CD8-positive, alpha-beta memory T cell (primary cell): ENCODE results near the gene TMEM181. TPM values are rescaled to one million over a fixed set of nuclear protein-coding genes. Genes with fewer than 3 reads are reported as not detected.
A peak's percentile ranks its signal among the peaks of the same experiment; 100 is the strongest.

Experiments
- CTCF ChIA-PET: fragments of 350-600 bp; sonication (Branson Sonifier 250); formaldehyde crosslinking; loops from one replicate; lab custom pipeline; 2021; ENCODE audit warnings: antibody characterized with exemption; lab: Charles Lee
- POLR2A ChIA-PET: fragments of 350-600 bp; sonication (Branson Sonifier 250); formaldehyde crosslinking; loops from one replicate; lab custom pipeline; 2021; ENCODE audit warnings: antibody characterized with exemption; lab: Charles Lee
- DNase-seq, 5 donors: peaks; one replicate each; pipeline versions ENCODE4 v3.0.0 to v3.0.0-alpha.2; 2020 to 2022; ENCODE audit warnings: mixed read lengths in 1 of 5
- H3K27ac ChIP-seq: one replicate; pipeline ENCODE4 v1.7.0; 2013; ENCODE audit warnings: low read depth, mild to moderate bottlenecking, low read length, moderate library complexity
- H3K27me3 ChIP-seq: 2 replicates; pipeline ENCODE4 v1.7.0; 2013; ENCODE audit warnings: low read length, mild to moderate bottlenecking; ENCODE audit not compliant: insufficient read depth, poor library complexity, severe bottlenecking
- H3K36me3 ChIP-seq: 2 replicates; pipeline ENCODE4 v1.7.0; 2013; ENCODE audit warnings: mild to moderate bottlenecking, low read length, moderate library complexity; ENCODE audit not compliant: insufficient read depth
- H3K4me1 ChIP-seq: 2 replicates; pipeline ENCODE4 v1.7.0; 2013; ENCODE audit warnings: mild to moderate bottlenecking, low read length, moderate library complexity; ENCODE audit not compliant: insufficient read depth
- H3K4me3 ChIP-seq: 2 replicates; pipeline ENCODE4 v1.7.0; 2013; ENCODE audit warnings: mild to moderate bottlenecking, low read length
- H3K9me3 ChIP-seq: 2 replicates; pipeline ENCODE4 v1.7.0; 2013; ENCODE audit warnings: mild to moderate bottlenecking, low read length
- H3K27ac Mint-ChIP-seq, 8 donors: one replicate each; pipeline ENCODE4 v1.8.0; 2020 to 2021; ENCODE audit warnings: mixed read lengths in 8 of 8, mild to moderate bottlenecking in 6 of 8, inconsistent platforms in 3 of 8, moderate library complexity in 3 of 8
- H3K27me3 Mint-ChIP-seq, 2 donors: one replicate each; pipeline ENCODE4 v1.8.0; 2020 to 2021; ENCODE audit warnings: mixed read lengths in 2 of 2, mild to moderate bottlenecking in 1 of 2, moderate library complexity in 1 of 2
- H3K36me3 Mint-ChIP-seq, 3 donors: one replicate each; pipeline ENCODE4 v1.8.0; 2020 to 2021; ENCODE audit warnings: mixed read lengths in 3 of 3, inconsistent platforms in 1 of 3, mild to moderate bottlenecking in 1 of 3
- H3K4me1 Mint-ChIP-seq, 3 donors: one replicate each; pipeline ENCODE4 v1.8.0; 2020 to 2021; ENCODE audit warnings: mixed read lengths in 3 of 3, inconsistent platforms in 1 of 3, mild to moderate bottlenecking in 1 of 3
- H3K4me3 Mint-ChIP-seq, 7 donors: one replicate each; pipeline ENCODE4 v1.8.0; 2020 to 2021; ENCODE audit warnings: mixed read lengths in 7 of 7, mild to moderate bottlenecking in 6 of 7, moderate library complexity in 4 of 7, inconsistent platforms in 2 of 7
- H3K9me3 Mint-ChIP-seq, 5 donors: one replicate each; pipeline ENCODE4 v1.8.0; 2020 to 2022; ENCODE audit warnings: mixed read lengths in 5 of 5, mild to moderate bottlenecking in 3 of 5, moderate library complexity in 2 of 5, inconsistent platforms in 1 of 5
- polyA plus RNA-seq: library from polyadenylated mRNA; unstranded; fragments of 300-500 nt; fragmentation: Illumina TruSeq; gene quantifications from one replicate; pipeline ENCODE4 v1.2.3, GENCODE V29; 2021
- total RNA-seq, 2 experiments: library from RNA; stranded (reverse); gene quantifications; one replicate each; pipeline ENCODE4 v1.2.3, GENCODE V29; 2021

Gene TMEM181
- total and polyA plus RNA-seq, 3 experiments from 2014 or later, result 11.2 to 16.6 (median 16.0) TPM

- Histone ChIP-seq H3K27ac (no peak overlapping the region), H3K27me3 (no peaks in the 10 kb centered on the region), H3K9me3 (no peaks in the 10 kb centered on the region), H3K36me3 (peaks cover 8% of the 10 kb centered on the region), H3K4me1 (peaks cover 44% of the 10 kb centered on the region), H3K4me3 (no peak overlapping the region)
- Mint-ChIP-seq H3K4me3 (peak overlapping the region in 2 of 7 donors; percentile 57 to 68), H3K27me3 (no peaks in the 10 kb centered on the region), H3K27ac (peak overlapping the region in 7 of 8 donors; percentile 47 to 88 (median 76)), H3K4me1 (peaks cover 61 to 87% (median 83%) of the 10 kb centered on the region in 3 donors), H3K36me3 (peaks cover 9 to 59% (median 11%) of the 10 kb centered on the region in 3 donors), H3K9me3 (no peaks in the 10 kb centered on the region)
- DNase-seq, result no peak
- ChIA-PET POLR2A (no interaction called here), CTCF (interaction anchor here (0.6 to 1.4 kb wide), 3 partner anchors 109 to 359 kb away, joined by 3 read pairs; no protein-coding TSS in a partner anchor)
Measured at GRCh38 chr6:158572653-158573541, 13.0 kb downstream of the TMEM181 start.

GRCh38 chr6:158573542-158573931 is 13.6 kb downstream of the TMEM181 start:
- ChIA-PET POLR2A (no interaction called here), CTCF (interaction anchor here (0.6 to 1.4 kb wide), 2 partner anchors 109 to 353 kb away, joined by 3 read pairs; no protein-coding TSS in a partner anchor)
- DNase-seq, result no peak
- no peaks in the 10 kb centered on the region for H3K27me3 Mint-ChIP-seq
- H3K27ac Mint-ChIP-seq, result peak overlapping the region in 6 of 8 donors; percentile 23 to 74 (median 56)
- peaks cover 59 to 85% (median 83%) of the 10 kb centered on the region in 3 donors for H3K4me1 Mint-ChIP-seq
- Histone ChIP-seq H3K36me3 (peaks cover 8% of the 10 kb centered on the region), H3K9me3 (no peaks in the 10 kb centered on the region), H3K27me3 (no peaks in the 10 kb centered on the region), H3K4me3 (no peak overlapping the region), H3K4me1 (peaks cover 37% of the 10 kb centered on the region), H3K27ac (no peak overlapping the region)
- H3K4me3 Mint-ChIP-seq, result peak overlapping the region in 2 of 7 donors; percentile 23 to 57
- H3K9me3 Mint-ChIP-seq, result no peaks in the 10 kb centered on the region
- H3K36me3 Mint-ChIP-seq, result peaks cover 9 to 64% (median 11%) of the 10 kb centered on the region in 3 donors

GRCh38 chr6:158574800-158575199 is 14.9 kb downstream of the TMEM181 start:
- no peaks in the 10 kb centered on the region for H3K9me3 Mint-ChIP-seq
- peaks cover 31% of the 10 kb centered on the region for H3K4me1 ChIP-seq
- H3K4me3 Mint-ChIP-seq, result peak overlapping the region in 1 of 7 donors; percentile 29

GRCh38 chr6:158575550-158575949 is 15.7 kb downstream of the TMEM181 start:
- no peak for DNase-seq
- Mint-ChIP-seq H3K27ac (peak overlapping the region in 1 of 8 donors; percentile 84), H3K4me3 (no peak overlapping the region), H3K4me1 (peaks cover 49 to 75% (median 72%) of the 10 kb centered on the region in 3 donors), H3K36me3 (peaks cover 9 to 66% (median 12%) of the 10 kb centered on the region in 3 donors), H3K27me3 (no peaks in the 10 kb centered on the region), H3K9me3 (no peaks in the 10 kb centered on the region)
- Histone ChIP-seq H3K4me1 (peaks cover 31% of the 10 kb centered on the region), H3K27me3 (no peaks in the 10 kb centered on the region), H3K9me3 (no peaks in the 10 kb centered on the region), H3K36me3 (peaks cover 8% of the 10 kb centered on the region), H3K4me3 (no peak overlapping the region), H3K27ac (no peak overlapping the region)
- CTCF ChIA-PET, result no interaction called here
- POLR2A ChIA-PET, result no interaction called here

More at GRCh38 chr6:158574800-158575199, 14.9 kb downstream of the TMEM181 start:
- no peak overlapping the region for H3K27ac ChIP-seq
- Mint-ChIP-seq H3K27ac (peak overlapping the region in 5 of 8 donors; percentile 30 to 72 (median 53)), H3K27me3 (no peaks in the 10 kb centered on the region), H3K36me3 (peaks cover 9 to 67% (median 13%) of the 10 kb centered on the region in 3 donors), H3K4me1 (peaks cover 53 to 76% (median 74%) of the 10 kb centered on the region in 3 donors)
- CTCF ChIA-PET, result no interaction called here
- H3K4me3 ChIP-seq, result no peak overlapping the region
- no peaks in the 10 kb centered on the region for H3K27me3 ChIP-seq
- POLR2A ChIA-PET, result no interaction called here
- DNase-seq, result no peak
- H3K36me3 ChIP-seq, result peaks cover 8% of the 10 kb centered on the region
- H3K9me3 ChIP-seq, result no peaks in the 10 kb centered on the region

GRCh38 chr6:158584236-158584651 is 24.4 kb downstream of the TMEM181 start:
- Mint-ChIP-seq H3K4me1 (peaks cover 7 to 12% (median 10%) of the 10 kb centered on the region in 3 donors), H3K9me3 (no peaks in the 10 kb centered on the region), H3K27ac (peak overlapping the region in 2 of 8 donors; percentile 39 to 47), H3K27me3 (no peaks in the 10 kb centered on the region), H3K4me3 (no peak overlapping the region), H3K36me3 (peaks cover 5 to 82% (median 26%) of the 10 kb centered on the region in 3 donors)
- ChIA-PET CTCF (no interaction called here), POLR2A (no interaction called here)
- no peaks in the 10 kb centered on the region for H3K4me1 ChIP-seq
- no peak for DNase-seq
- H3K36me3 ChIP-seq, result peaks cover 42% of the 10 kb centered on the region
- H3K27ac ChIP-seq, result no peak overlapping the region
- H3K9me3 ChIP-seq, result no peaks in the 10 kb centered on the region
- no peaks in the 10 kb centered on the region for H3K27me3 ChIP-seq
- no peak overlapping the region for H3K4me3 ChIP-seq

GRCh38 chr6:158586652-158587051 is 26.8 kb downstream of the TMEM181 start:
- Histone ChIP-seq H3K27me3 (no peaks in the 10 kb centered on the region), H3K27ac (no peak overlapping the region), H3K9me3 (no peaks in the 10 kb centered on the region), H3K4me1 (no peaks in the 10 kb centered on the region), H3K36me3 (peaks cover 57% of the 10 kb centered on the region), H3K4me3 (no peak overlapping the region)
- H3K4me3 Mint-ChIP-seq, result no peak overlapping the region
- H3K9me3 Mint-ChIP-seq, result no peaks in the 10 kb centered on the region
- peak overlapping the region in 1 of 8 donors; percentile 52 for H3K27ac Mint-ChIP-seq
- no peaks in the 10 kb centered on the region for H3K27me3 Mint-ChIP-seq
- ChIA-PET CTCF (no interaction called here), POLR2A (no interaction called here)
- H3K36me3 Mint-ChIP-seq, result peaks cover 14 to 94% (median 29%) of the 10 kb centered on the region in 3 donors
- peaks cover 0 to 7% (median 3%) of the 10 kb centered on the region in 3 donors for H3K4me1 Mint-ChIP-seq
- DNase-seq, result no peak

GRCh38 chr6:158589366-158589765 is 29.5 kb downstream of the TMEM181 start:
- Mint-ChIP-seq H3K4me1 (peaks cover 0 to 10% (median 4%) of the 10 kb centered on the region in 3 donors), H3K36me3 (peaks cover 9 to 97% (median 31%) of the 10 kb centered on the region in 3 donors), H3K27ac (peak overlapping the region in 3 of 8 donors; percentile 43 to 59 (median 45)), H3K4me3 (no peak overlapping the region), H3K27me3 (no peaks in the 10 kb centered on the region), H3K9me3 (no peaks in the 10 kb centered on the region)
- Histone ChIP-seq H3K9me3 (no peaks in the 10 kb centered on the region), H3K4me1 (no peaks in the 10 kb centered on the region), H3K36me3 (peaks cover 65% of the 10 kb centered on the region), H3K4me3 (no peak overlapping the region), H3K27ac (no peak overlapping the region), H3K27me3 (no peaks in the 10 kb centered on the region)
- DNase-seq, result no peak
- ChIA-PET CTCF (interaction anchor here (1.2 kb wide), 1 partner anchor 368 kb away, joined by 3 read pairs; no protein-coding TSS in a partner anchor), POLR2A (no interaction called here)
